Measurements from ENCODE around the gene BCAS3. TPM values are rescaled to one million over a fixed set of nuclear protein-coding genes. Genes with fewer than 3 reads are reported as not detected.

BCAS3 gene
- polyA plus RNA-seq, 1 experiment: 17.5 TPM

GRCh38 chr17:61155590-61156237 is 478.1 kb downstream of the BCAS3 start:
- ChIA-PET POLR2A (no interaction called here), CTCF (interaction anchor here (0.6 to 0.7 kb wide), 2 partner anchors 70 to 78 kb away, joined by 3 read pairs; no protein-coding TSS in a partner anchor)
- TF ChIP-seq CTCF (IDR thresholded peaks at IDR 0.05; ENCODE audit: low read depth, low read length): no peak
- Histone ChIP-seq H3K4me3 (ENCODE audit: low read depth, low read length) (no peak overlapping the region), H3K9me3 (ENCODE audit: control insufficient read depth, insufficient read depth, low read length) (no peaks in the 10 kb centered on the region), H3K27me3 (ENCODE audit: control insufficient read depth, insufficient read depth, low read length) (no peaks in the 10 kb centered on the region), H3K27ac (ENCODE audit: low read depth, low read length) (no peak overlapping the region)
- no peak for DNase-seq (ENCODE audit: low read depth, low spot score)

GRCh38 chr17:61157246-61157886 is 479.7 kb downstream of the BCAS3 start:
- Histone ChIP-seq H3K27me3 (ENCODE audit: control insufficient read depth, insufficient read depth, low read length) (no peaks in the 10 kb centered on the region), H3K4me3 (ENCODE audit: low read depth, low read length) (peak overlapping the region; percentile 30), H3K9me3 (ENCODE audit: control insufficient read depth, insufficient read depth, low read length) (no peaks in the 10 kb centered on the region), H3K27ac (ENCODE audit: low read depth, low read length) (no peak overlapping the region)
- ChIA-PET POLR2A (interaction anchor here (0.6 to 0.8 kb wide), 3 partner anchors 51 to 242 kb away, joined by 3 to 4 read pairs (median 3); partner anchors contain the start of gene TBX2), CTCF (no interaction called here)
- no peak for DNase-seq (ENCODE audit: low read depth, low spot score)
- no peak; the same call in 1 of the 2 replicates for TF ChIP-seq CTCF (IDR thresholded peaks at IDR 0.05; ENCODE audit: low read depth, low read length)

DNA sequence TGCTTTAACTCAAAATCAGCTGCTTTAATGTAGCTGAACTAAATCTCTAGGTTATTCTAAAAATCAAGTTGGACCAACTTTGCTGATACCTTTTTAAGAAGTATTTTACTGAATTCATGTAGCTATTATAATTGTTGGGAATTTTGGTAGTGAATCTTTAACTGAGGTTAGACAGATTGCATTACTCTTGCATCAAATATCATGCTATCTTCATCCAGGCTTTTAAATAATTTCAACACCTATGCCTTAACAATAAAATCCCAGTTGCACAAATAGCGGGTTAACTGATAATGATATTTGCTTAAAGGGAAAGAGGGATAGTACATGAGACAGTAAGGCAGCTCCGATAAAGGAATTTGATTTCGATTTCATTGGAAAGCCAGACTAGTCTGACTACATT is 480.7 kb downstream of the BCAS3 start:
- H3K27me3 ChIP-seq (ENCODE audit: control insufficient read depth, insufficient read depth, low read length): no peaks in the 10 kb centered on the region
- POLR2A ChIA-PET: interaction anchor here (1.4 kb wide), 1 partner anchor 29 kb away, joined by 3 read pairs; no protein-coding TSS in a partner anchor
- DNase-seq (ENCODE audit: low read depth, low spot score): no peak
- no peak overlapping the region for H3K27ac ChIP-seq (ENCODE audit: low read depth, low read length)
- CTCF ChIA-PET: no interaction called here
- peak overlapping the region; percentile 31 for H3K4me3 ChIP-seq (ENCODE audit: low read depth, low read length)
- H3K9me3 ChIP-seq (ENCODE audit: control insufficient read depth, insufficient read depth, low read length): no peaks in the 10 kb centered on the region; the same call in 1 of the 2 replicates
- no peak for TF ChIP-seq CTCF (IDR thresholded peaks at IDR 0.05; ENCODE audit: low read depth, low read length)

DNA sequence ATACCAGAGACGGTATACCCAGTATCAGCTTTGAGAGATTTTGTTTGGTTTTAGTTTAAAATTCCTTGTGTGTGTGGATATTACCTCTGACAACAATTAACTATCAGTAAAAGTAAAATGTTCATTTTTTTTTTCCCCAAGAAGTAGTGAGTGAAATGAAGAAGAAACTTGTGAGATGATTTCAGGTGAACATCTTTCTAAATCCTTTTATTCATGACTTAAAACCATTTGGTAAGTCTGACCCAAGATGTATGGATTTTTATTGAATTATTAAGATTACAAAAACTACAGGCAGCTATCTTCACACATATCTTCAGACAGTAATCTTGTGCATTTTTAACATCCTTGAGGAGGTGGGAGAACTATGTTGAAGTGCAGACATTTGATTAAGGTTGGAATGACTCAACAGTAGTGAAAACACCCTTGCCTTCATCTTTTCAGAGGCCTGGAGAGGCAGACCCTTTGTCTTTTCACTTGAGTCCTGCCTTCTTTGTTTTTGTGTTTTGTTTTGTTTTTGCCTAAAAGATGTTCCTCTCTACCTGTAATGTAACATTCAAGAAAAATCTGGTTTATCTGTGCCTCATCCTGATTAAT is 481.7 kb downstream of the BCAS3 start:
- H3K27ac ChIP-seq (ENCODE audit: low read depth, low read length): no peak overlapping the region
- H3K27me3 ChIP-seq (ENCODE audit: control insufficient read depth, insufficient read depth, low read length): no peaks in the 10 kb centered on the region
- no peak for DNase-seq (ENCODE audit: low read depth, low spot score)
- H3K9me3 ChIP-seq (ENCODE audit: control insufficient read depth, insufficient read depth, low read length): no peaks in the 10 kb centered on the region; the same call in none of the 2 replicates
- ChIA-PET CTCF (no interaction called here), POLR2A (interaction anchor here (1.4 kb wide), 1 partner anchor 30 kb away, joined by 3 read pairs; no protein-coding TSS in a partner anchor)
- no peak overlapping the region for H3K4me3 ChIP-seq (ENCODE audit: low read depth, low read length)
- TF ChIP-seq CTCF (IDR thresholded peaks at IDR 0.05; ENCODE audit: low read depth, low read length): no peak

DNA sequence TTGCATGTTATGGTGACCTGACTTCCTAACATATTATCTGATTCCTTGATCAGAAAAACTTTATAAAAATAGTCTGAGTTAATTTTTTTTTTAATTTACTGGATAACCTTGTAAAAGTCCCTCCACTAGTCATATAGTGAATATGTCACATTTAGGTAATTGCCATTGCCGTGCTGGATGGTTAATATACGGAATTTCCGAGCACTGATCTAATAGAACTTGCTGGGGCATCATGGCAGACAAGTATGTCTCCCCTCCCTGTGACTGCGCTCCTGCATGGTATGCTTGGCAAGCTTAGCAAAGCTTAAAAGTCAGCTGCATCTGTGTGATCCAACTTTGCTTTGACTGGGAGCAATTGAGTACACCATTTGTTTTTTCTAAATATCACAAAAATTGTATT is 482.6 kb downstream of the BCAS3 start:
- no peak for TF ChIP-seq CTCF (IDR thresholded peaks at IDR 0.05; ENCODE audit: low read depth, low read length)
- Histone ChIP-seq H3K4me3 (ENCODE audit: low read depth, low read length) (no peak overlapping the region), H3K27me3 (ENCODE audit: control insufficient read depth, insufficient read depth, low read length) (no peaks in the 10 kb centered on the region), H3K9me3 (ENCODE audit: control insufficient read depth, insufficient read depth, low read length) (no peaks in the 10 kb centered on the region; the same call in none of the 2 replicates), H3K27ac (ENCODE audit: low read depth, low read length) (no peak overlapping the region)
- DNase-seq (ENCODE audit: low read depth, low spot score): no peak
- POLR2A ChIA-PET: no interaction called here
- CTCF ChIA-PET: no interaction called here
